HEK293 (cell line): ENCODE measurements around the gene CDK4.

Source experiments
- CTCF ChIA-PET: fragments of 350-600 bp; formaldehyde crosslinking; extraction: SDS; loops from one replicate; lab custom pipeline; 2021; ENCODE audit warnings: antibody characterized with exemption; lab: Yijun Ruan, JAX
- POLR2A ChIA-PET: fragments of 300-600 bp; formaldehyde crosslinking; extraction: SDS; loops from one replicate; lab custom pipeline; 2020; ENCODE audit warnings: antibody characterized with exemption, inconsistent platforms; lab: Yijun Ruan, JAX
- H3K27ac ChIP-seq: fragments of 200-500 bp; sonication (Bioruptor generic); 2 replicates; pipeline ENCODE4 v1.5.1; 2014; ENCODE audit warnings: low read depth, low read length, control low read depth, inconsistent platforms; ENCODE audit errors: extremely low read depth
- H3K36me3 ChIP-seq, 2 experiments: fragments of 200-500 bp in 1 of 2; sonication (Bioruptor generic) in 1 of 2; 1 replicate in 1 of 2; 2 replicates in 1 of 2; pipeline ENCODE4 v1.5.1; 2014 to 2017; ENCODE audit warnings: inconsistent platforms in 2 of 2, low read length in 2 of 2; ENCODE audit not compliant: control insufficient read depth in 2 of 2, insufficient read depth in 1 of 2
- H3K4me1 ChIP-seq: fragments of 200-500 bp; sonication (Bioruptor generic); 2 replicates; pipeline ENCODE4 v1.5.1; 2014; ENCODE audit warnings: mild to moderate bottlenecking, low read length, inconsistent platforms; ENCODE audit not compliant: control insufficient read depth, insufficient read depth
- H3K4me3 ChIP-seq: 2 replicates; pipeline ENCODE4 v1.5.1; 2011; ENCODE audit warnings: low read depth, mild to moderate bottlenecking, control low read depth, low read length, moderate library complexity
- H3K9me3 ChIP-seq: fragments of 200-500 bp; sonication (Bioruptor generic); 2 replicates; pipeline ENCODE4 v1.5.1; 2014; ENCODE audit warnings: low read depth, low read length, inconsistent platforms; ENCODE audit not compliant: control insufficient read depth, insufficient read depth
- BCL11A ChIP-seq: fragments of 450-650 bp; formaldehyde crosslinking; IDR thresholded peaks from 2 replicates; pipeline ENCODE4 v1.5.1; 2016; ENCODE audit warnings: low read depth, missing biosample characterization, missing genetic modification characterization
- ELK4 ChIP-seq: IDR thresholded peaks from 2 replicates; pipeline ENCODE4 v1.6.1; 2011; ENCODE audit warnings: mild to moderate bottlenecking, low read depth, low read length, borderline replicate concordance
- PATZ1 ChIP-seq: fragments of 450-650 bp; formaldehyde crosslinking; IDR thresholded peaks from 2 replicates; pipeline ENCODE4 v1.5.1; 2016; ENCODE audit warnings: missing biosample characterization, missing genetic modification characterization
- PBX3 ChIP-seq: sonication (generic); formaldehyde crosslinking; IDR thresholded peaks from 2 replicates; pipeline ENCODE4 v1.8.1; 2022; ENCODE audit warnings: mild to moderate bottlenecking, moderate library complexity, missing genetic modification reagents
- RBAK ChIP-seq: fragments of 450-650 bp; formaldehyde crosslinking; IDR thresholded peaks from 2 replicates; pipeline ENCODE4 v1.5.1; 2016; ENCODE audit warnings: missing biosample characterization, missing genetic modification characterization
- SCRT1 ChIP-seq: fragments of 450-650 bp; formaldehyde crosslinking; IDR thresholded peaks from 2 replicates; pipeline ENCODE4 v1.5.1; 2016; ENCODE audit warnings: missing biosample characterization, missing genetic modification characterization, borderline replicate concordance
- SP3 ChIP-seq: fragments of 450-650 bp; formaldehyde crosslinking; IDR thresholded peaks from 2 replicates; pipeline ENCODE4 v1.5.1; 2016; ENCODE audit warnings: missing biosample characterization, missing genetic modification characterization
- ZBTB10 ChIP-seq: fragments of 450-650 bp; formaldehyde crosslinking; IDR thresholded peaks from 2 replicates; pipeline ENCODE4 v1.5.1; 2016; ENCODE audit warnings: missing biosample characterization, missing genetic modification characterization
- ZBTB21 ChIP-seq: fragments of 450-650 bp; formaldehyde crosslinking; IDR thresholded peaks from 2 replicates; pipeline ENCODE4 v1.5.1; 2017; ENCODE audit warnings: missing biosample characterization, missing genetic modification characterization
- ZBTB8A ChIP-seq: fragments of 450-650 bp; formaldehyde crosslinking; IDR thresholded peaks from 2 replicates; pipeline ENCODE4 v1.5.1; 2016; ENCODE audit warnings: missing biosample characterization, missing genetic modification characterization
- ZFP3 ChIP-seq: fragments of 450-650 bp; formaldehyde crosslinking; IDR thresholded peaks from 2 replicates; pipeline ENCODE4 v1.5.1; 2016; ENCODE audit warnings: low read depth, missing biosample characterization, missing genetic modification characterization
- ZFP69B ChIP-seq: fragments of 450-650 bp; formaldehyde crosslinking; IDR thresholded peaks from 2 replicates; pipeline ENCODE4 v1.5.1; 2016; ENCODE audit warnings: missing biosample characterization, missing genetic modification characterization
- ZNF155 ChIP-seq: fragments of 450-650 bp; formaldehyde crosslinking; IDR thresholded peaks from 2 replicates; pipeline ENCODE4 v1.5.1; 2016; ENCODE audit warnings: missing biosample characterization, missing genetic modification characterization
- ZNF174 ChIP-seq: fragments of 450-650 bp; formaldehyde crosslinking; IDR thresholded peaks from 2 replicates; pipeline ENCODE4 v1.5.0; 2017; ENCODE audit warnings: missing biosample characterization, mild to moderate bottlenecking, missing genetic modification characterization
- ZNF302 ChIP-seq: fragments of 450-650 bp; formaldehyde crosslinking; IDR thresholded peaks from 2 replicates; pipeline ENCODE4 v1.5.1; 2016; ENCODE audit warnings: missing biosample characterization, missing genetic modification characterization, low read depth
- ZNF433 ChIP-seq: fragments of 450-650 bp; formaldehyde crosslinking; IDR thresholded peaks from 2 replicates; pipeline ENCODE4 v1.5.1; 2016; ENCODE audit warnings: missing biosample characterization, missing genetic modification characterization, low read depth
- ZNF555 ChIP-seq: fragments of 450-650 bp; formaldehyde crosslinking; conservative IDR thresholded peaks from 2 replicates; pipeline ENCODE4 v1.5.1; 2017; ENCODE audit warnings: missing biosample characterization, mild to moderate bottlenecking, missing genetic modification characterization, inconsistent platforms
- ZNF621 ChIP-seq: fragments of 450-650 bp; formaldehyde crosslinking; IDR thresholded peaks from 2 replicates; pipeline ENCODE4 v1.5.1; 2017; ENCODE audit warnings: missing biosample characterization, missing genetic modification characterization
- ZNF639 ChIP-seq: fragments of 450-650 bp; formaldehyde crosslinking; IDR thresholded peaks from 2 replicates; pipeline ENCODE4 v1.5.1; 2016; ENCODE audit warnings: missing biosample characterization, missing genetic modification characterization
- ZSCAN23 ChIP-seq: fragments of 450-650 bp; formaldehyde crosslinking; IDR thresholded peaks from 2 replicates; pipeline ENCODE4 v1.5.1; 2016; ENCODE audit warnings: missing biosample characterization, missing genetic modification characterization

Gene CDK4

GRCh38 chr12:57757771-57758170 is 5.7 kb upstream of the CDK4 start:
- TF ChIP-seq ZNF433 (tag by site-specific recombination) (no peak), SCRT1 (tag by site-specific recombination) (no peak), ZNF302 (no peak), PBX3 (CRISPR knock-in tag) (no peak), ZNF555 (tag by site-specific recombination) (no peak), PATZ1 (no peak), ZNF174 (no peak), RBAK (no peak), ZBTB10 (tag by site-specific recombination) (no peak), ZBTB8A (tag by site-specific recombination) (no peak), ZSCAN23 (tag by site-specific recombination) (no peak), ZNF639 (tag by site-specific recombination) (no peak), ZBTB21 (tag by site-specific recombination) (no peak), SP3 (no peak), ZNF621 (no peak), ELK4 (no peak), ZFP69B (tag by site-specific recombination) (no peak), ZNF155 (no peak), ZFP3 (no peak), BCL11A (no peak)
- CTCF ChIA-PET: interaction anchor here (0.6 to 2.2 kb wide), 3 partner anchors 23 to 81 kb away, joined by 3 to 17 read pairs (median 7); partner anchors contain the start of gene TSFM

More at GRCh38 chr12:57757771-57758170, 5.7 kb upstream of the CDK4 start:
- POLR2A ChIA-PET: no interaction called here
- Histone ChIP-seq H3K9me3 (no peaks in the 10 kb centered on the region), H3K27ac (no peak overlapping the region), H3K36me3 (peaks cover 10 to 43% of the 10 kb centered on the region in 2 experiments), H3K4me1 (peaks cover 14% of the 10 kb centered on the region), H3K4me3 (no peak overlapping the region)
